Adrenal gland (tissue), 12 donors: ENCODE measurements around the gene HBG1. TPM values are rescaled to one million over a fixed set of nuclear protein-coding genes. Genes with fewer than 3 reads are reported as not detected.

Source experiments
- DNase-seq, 7 donors: peaks; one replicate each; pipeline ENCODE4 v3.0.0-alpha.2; 2019 to 2020
- H3K27ac ChIP-seq, 5 donors: fragments of 200-600 bp; sonication (generic) in 4 of 5; 1 replicate in 3 of 5; 2 replicates in 2 of 5; pipeline versions ENCODE4 v1.5.1 to v1.8.0; 2016 to 2020; ENCODE audit warnings: mild to moderate bottlenecking in 1 of 5
- H3K27me3 ChIP-seq: fragments of 200-600 bp; 2 replicates; pipeline ENCODE4 v1.8.0; 2021
- H3K36me3 ChIP-seq, 2 donors: fragments of 200-600 bp; replicated peaks in 1 of 2; 1 replicate in 1 of 2; 2 replicates in 1 of 2; pipeline versions ENCODE4 v1.5.1 to v1.8.0; 2018 to 2022
- H3K4me1 ChIP-seq, 2 donors: fragments of 200-600 bp; replicated peaks in 1 of 2; 1 replicate in 1 of 2; 2 replicates in 1 of 2; pipeline versions ENCODE4 v1.5.1 to v1.8.0; 2018 to 2021
- H3K4me3 ChIP-seq, 4 donors: fragments of 200-600 bp; sonication (generic) in 3 of 4; one replicate each; pipeline ENCODE4 v1.5.1; 2016 to 2018
- H3K9me3 ChIP-seq, 3 donors: fragments of 200-600 bp; sonication (generic) in 1 of 3; replicated peaks in 1 of 3; 1 replicate in 2 of 3; 2 replicates in 1 of 3; pipeline versions ENCODE4 v1.5.1 to v1.8.0; 2016 to 2021
- POLR2A ChIP-seq, 2 donors: fragments of 450-650 bp; IDR thresholded peaks; one replicate each; pipeline ENCODE4 v1.6.1; 2017; ENCODE audit warnings: antibody characterized with exemption in 2 of 2, mild to moderate bottlenecking in 2 of 2, moderate library complexity in 1 of 2
- WGBS, 4 donors: extraction: QIAGEN DNeasy Blood & Tissue Kit in 2 of 4; methylation state at CpG; one replicate each; pipeline versions ENCODE4 v1.1.5 to v1.1.7; 2013 to 2017; 5-methylcytosine and 5-hydroxymethylcytosine counted together
- intact Hi-C, 2 donors: fragments of 100-400 bp; cut with DNase I; formaldehyde crosslinking; loops; one replicate each; pipeline versions ENCODE4 v1.14.1 to v1.15.0; 2022 to 2023
- polyA plus RNA-seq, 3 donors: library from polyadenylated mRNA; stranded (reverse); fragments of 200-250 nt in 2 of 3; fragments of 350-450 nt in 1 of 3; fragmentation: Illumina TruSeq in 1 of 3; extraction: RNeasy Lipid Tissue Mini Kit (QIAGEN cat#74804) in 1 of 3; gene quantifications; one replicate each; pipeline ENCODE4 v1.2.3, GENCODE V29; 2013 to 2014
- total RNA-seq, 9 donors: library from RNA; depleted of rRNA in 4 of 9; stranded (reverse); fragments of >200 nt in 4 of 9; fragments of 120-200 nt in 1 of 9; fragmentation: NEBNext Ultra II Directional in 1 of 9; extraction: Animal tissue kit (Norgen Biotek cat#: 25700) in 1 of 9; gene quantifications; one replicate each; pipeline versions ENCODE4 v1.1.0 to v1.2.4, GENCODE V29; 2013 to 2023
- TF ChIP-seq, protein P1 (sequence below), 6 experiments: fragments of 450-650 bp in 4 of 6; fragments of 200-600 bp in 2 of 6; sonication (generic) in 1 of 6; IDR thresholded peaks; 1 replicate in 5 of 6; 2 replicates in 1 of 6; pipeline versions ENCODE4 v1.5.1 to v1.8.0; 2016 to 2021; ENCODE audit warnings: antibody characterized with exemption in 6 of 6, mild to moderate bottlenecking in 2 of 6, moderate library complexity in 1 of 6
- donor health status: healthy with polysubstance abuse.
- donor health status: Bipolar disorder and iron deficiency.
- donor health status: DM: yes; HTN: yes; CAD: no.
- donor health status: DM: no; HTN: no; CAD: no.
- donor health status: DM: no; HTN: no; CAD: no.
- donor health status: DM: yes; HTN: yes; CAD: no.

Gene HBG1
- total and polyA plus RNA-seq, 12 donors, result 3.6 to 22.7 (median 3.8) TPM; not detected in 9

GRCh38 chr11:5232176-5232575 is 17.5 kb downstream of the HBG1 start:
- H3K4me3 ChIP-seq, result no peak overlapping the region
- WGBS, 4 donors, result 55 to 58% (median 57%) methylated on average over 3 of the region's 3 CpGs

GRCh38 chr11:5231111-5231510 is 18.5 kb downstream of the HBG1 start:
- intact Hi-C loops, result no loop called here

More at GRCh38 chr11:5232176-5232575, 17.5 kb downstream of the HBG1 start:
- Histone ChIP-seq H3K4me1 (no peaks in the 10 kb centered on the region), H3K36me3 (no peaks in the 10 kb centered on the region), H3K27me3 (no peaks in the 10 kb centered on the region), H3K27ac (no peak overlapping the region), H3K9me3 (no peaks in the 10 kb centered on the region)
- TF ChIP-seq, protein P1, sequence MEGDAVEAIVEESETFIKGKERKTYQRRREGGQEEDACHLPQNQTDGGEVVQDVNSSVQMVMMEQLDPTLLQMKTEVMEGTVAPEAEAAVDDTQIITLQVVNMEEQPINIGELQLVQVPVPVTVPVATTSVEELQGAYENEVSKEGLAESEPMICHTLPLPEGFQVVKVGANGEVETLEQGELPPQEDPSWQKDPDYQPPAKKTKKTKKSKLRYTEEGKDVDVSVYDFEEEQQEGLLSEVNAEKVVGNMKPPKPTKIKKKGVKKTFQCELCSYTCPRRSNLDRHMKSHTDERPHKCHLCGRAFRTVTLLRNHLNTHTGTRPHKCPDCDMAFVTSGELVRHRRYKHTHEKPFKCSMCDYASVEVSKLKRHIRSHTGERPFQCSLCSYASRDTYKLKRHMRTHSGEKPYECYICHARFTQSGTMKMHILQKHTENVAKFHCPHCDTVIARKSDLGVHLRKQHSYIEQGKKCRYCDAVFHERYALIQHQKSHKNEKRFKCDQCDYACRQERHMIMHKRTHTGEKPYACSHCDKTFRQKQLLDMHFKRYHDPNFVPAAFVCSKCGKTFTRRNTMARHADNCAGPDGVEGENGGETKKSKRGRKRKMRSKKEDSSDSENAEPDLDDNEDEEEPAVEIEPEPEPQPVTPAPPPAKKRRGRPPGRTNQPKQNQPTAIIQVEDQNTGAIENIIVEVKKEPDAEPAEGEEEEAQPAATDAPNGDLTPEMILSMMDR (IDR thresholded peaks at IDR 0.05), result no peak
- TF ChIP-seq POLR2A (IDR thresholded peaks at IDR 0.05), result no peak
- intact Hi-C loops, result no loop called here
- DNase-seq, result no peak

GRCh38 chr11:5230266-5230665 is 19.4 kb downstream of the HBG1 start:
- no peaks in the 10 kb centered on the region for H3K27me3 ChIP-seq
- no peak for TF ChIP-seq POLR2A (IDR thresholded peaks at IDR 0.05)
- TF ChIP-seq, protein P1 (IDR thresholded peaks at IDR 0.05), result no peak
- H3K4me1 ChIP-seq, result no peaks in the 10 kb centered on the region
- H3K36me3 ChIP-seq, result no peaks in the 10 kb centered on the region
- H3K9me3 ChIP-seq, result no peaks in the 10 kb centered on the region
- H3K4me3 ChIP-seq, result no peak overlapping the region
- DNase-seq, result no peak
- intact Hi-C loops, result no loop called here
- no peak overlapping the region for H3K27ac ChIP-seq
- WGBS, 4 donors, result 79 to 91% (median 87%) methylated on average over 1 of the region's 1 CpG

More at GRCh38 chr11:5231111-5231510, 18.5 kb downstream of the HBG1 start:
- WGBS, 4 donors, result 80 to 86% (median 82%) methylated on average over 2 of the region's 2 CpGs
- Histone ChIP-seq H3K4me3 (no peak overlapping the region), H3K27me3 (no peaks in the 10 kb centered on the region), H3K4me1 (no peaks in the 10 kb centered on the region), H3K27ac (no peak overlapping the region), H3K9me3 (no peaks in the 10 kb centered on the region), H3K36me3 (no peaks in the 10 kb centered on the region)
- TF ChIP-seq POLR2A (IDR thresholded peaks at IDR 0.05), result no peak
- TF ChIP-seq, protein P1 (IDR thresholded peaks at IDR 0.05), result no peak
- no peak for DNase-seq

- H3K9me3 ChIP-seq, result no peaks in the 10 kb centered on the region
Measured at GRCh38 chr11:5229796-5230195, 19.9 kb downstream of the HBG1 start.

More at GRCh38 chr11:5229796-5230195, 19.9 kb downstream of the HBG1 start:
- Histone ChIP-seq H3K27me3 (no peaks in the 10 kb centered on the region), H3K27ac (no peak overlapping the region), H3K4me3 (no peak overlapping the region), H3K4me1 (no peaks in the 10 kb centered on the region), H3K36me3 (no peaks in the 10 kb centered on the region)
- 75 to 86% (median 80%) methylated on average over 2 of the region's 2 CpGs for WGBS, 4 donors
- TF ChIP-seq POLR2A (IDR thresholded peaks at IDR 0.05), result no peak
- TF ChIP-seq, protein P1 (IDR thresholded peaks at IDR 0.05), result no peak
- intact Hi-C loops, result no loop called here
- DNase-seq, result no peak
